Hippocampal formation (tissue), 2 donors: ENCODE results near the gene QRICH2.
"Not testable (repeated sequence)": the region's sequence is repeated elsewhere in the genome, so short reads cannot be mapped to it uniquely, and the experiment has no call there.

ENCODE experiments used
- DNase-seq, 2 donors: peaks; one replicate each; lab custom pipeline; 2025; lab: John Stamatoyannopoulos, UW

The QRICH2 gene

DNA sequence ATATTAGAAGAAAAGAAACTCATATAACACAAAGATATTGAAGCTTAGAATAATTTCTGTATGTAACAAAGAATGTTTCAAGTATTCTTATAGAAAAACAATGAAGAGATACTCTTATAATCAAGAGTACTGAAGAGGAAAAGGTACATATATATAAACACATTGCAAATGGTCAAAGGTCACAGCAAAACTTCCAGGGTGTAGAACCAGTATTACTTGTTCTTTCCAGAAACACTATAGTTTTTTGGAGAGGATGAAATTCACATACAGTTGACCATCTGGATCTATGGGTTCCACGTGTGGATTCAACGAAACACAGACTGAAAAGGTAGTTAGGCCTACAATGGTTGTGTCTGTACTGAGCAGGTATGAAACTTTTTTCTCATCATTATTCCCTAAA lies 23.0 kb upstream of the QRICH2 start:
- DNase-seq = no peak

DNA sequence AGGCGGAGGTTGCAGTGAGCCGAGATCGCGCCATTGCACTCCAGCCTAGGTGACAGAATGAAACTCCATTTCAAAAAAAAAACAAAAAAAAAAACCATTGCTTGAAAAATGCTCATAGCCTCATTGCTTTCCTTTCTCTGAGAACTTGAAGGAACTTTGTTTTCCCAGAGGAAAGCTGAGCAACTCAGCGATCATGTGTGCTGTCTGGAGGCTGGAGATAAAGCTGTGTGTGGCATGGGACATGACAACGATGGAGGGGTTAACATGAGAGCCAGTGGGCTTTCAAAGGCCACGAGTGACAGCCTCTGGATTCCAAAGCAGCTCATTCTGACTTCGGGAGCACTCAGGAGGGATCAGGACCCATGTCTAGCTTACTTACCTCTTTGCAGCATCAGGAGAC lies 21.6 kb upstream of the QRICH2 start:
- DNase-seq = no peak

DNA sequence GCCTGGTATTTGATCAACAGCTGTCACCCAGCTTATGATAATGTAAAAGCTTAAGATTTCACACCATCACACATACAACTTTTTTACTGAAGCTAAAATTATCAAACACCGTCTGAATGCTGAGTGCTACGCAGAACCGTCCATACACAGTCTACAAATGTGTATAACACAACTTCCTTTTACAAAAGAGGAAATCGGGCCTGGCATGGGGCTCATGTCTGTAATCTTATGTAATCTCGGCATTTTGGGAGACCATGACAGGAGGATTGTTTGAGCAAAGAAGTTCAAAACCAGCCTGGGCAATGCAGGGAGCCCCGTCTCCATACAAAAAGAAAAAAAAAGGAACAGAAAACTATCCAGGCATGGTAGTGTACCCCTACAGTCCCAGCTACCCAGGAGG lies 19.6 kb upstream of the QRICH2 start:
- DNase-seq = no peak

DNA sequence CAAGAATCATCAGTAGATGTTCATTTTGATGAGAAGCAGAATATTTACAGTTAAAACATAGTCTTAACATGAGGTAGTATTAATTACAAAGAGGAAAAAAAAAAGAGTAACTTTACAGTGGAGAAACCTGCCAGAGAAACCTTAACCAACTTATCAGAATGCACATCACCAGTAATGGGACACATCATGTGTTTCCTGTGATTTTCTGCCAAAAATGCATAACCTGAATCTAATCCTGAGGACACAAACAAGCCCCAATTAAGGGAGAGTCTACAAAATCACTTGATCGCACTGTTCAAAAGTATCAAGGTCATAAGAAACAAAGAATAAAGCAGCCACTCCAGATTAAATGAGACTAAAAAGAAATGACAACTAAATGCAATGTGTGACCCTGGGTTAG lies 18.2 kb upstream of the QRICH2 start:
- no peak for DNase-seq

DNA sequence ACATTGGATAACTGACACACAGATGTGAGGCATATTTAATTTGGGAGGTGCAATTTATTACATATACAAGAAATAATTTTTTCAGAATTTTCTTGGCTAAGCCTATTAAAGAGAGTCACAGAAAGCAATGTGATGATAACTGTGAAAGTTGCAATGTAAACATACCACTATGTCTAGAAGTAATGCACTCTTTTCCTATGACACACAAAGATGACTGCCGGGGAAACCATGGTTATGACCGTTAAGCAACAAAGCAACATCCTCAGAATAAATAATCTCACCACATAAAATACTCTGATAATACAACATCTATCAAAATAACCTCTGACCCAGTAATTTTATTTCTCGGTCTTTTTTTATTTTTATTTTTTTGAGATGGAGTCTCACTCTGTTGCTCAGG lies 10.5 kb upstream of the QRICH2 start:
- no peak for DNase-seq

DNA sequence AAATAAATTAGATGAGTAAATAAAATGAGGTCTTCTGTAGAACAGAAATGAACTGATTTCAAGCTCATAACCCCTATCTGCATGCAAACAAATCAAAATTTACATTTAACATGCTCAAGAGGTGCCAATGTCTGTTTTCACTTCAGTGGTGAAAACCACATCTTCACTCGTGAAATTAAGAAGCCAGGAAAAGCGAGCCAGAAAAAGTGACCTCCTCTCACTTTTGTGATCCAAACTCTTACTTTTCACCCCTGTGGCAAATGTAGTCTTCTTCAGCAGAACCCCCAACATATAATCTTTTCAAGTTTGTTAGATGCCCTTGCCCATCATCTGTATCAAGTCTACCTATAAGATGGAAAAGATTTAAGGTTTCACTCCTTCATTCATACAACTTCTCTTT lies 9.5 kb upstream of the QRICH2 start:
- DNase-seq = no peak

DNA sequence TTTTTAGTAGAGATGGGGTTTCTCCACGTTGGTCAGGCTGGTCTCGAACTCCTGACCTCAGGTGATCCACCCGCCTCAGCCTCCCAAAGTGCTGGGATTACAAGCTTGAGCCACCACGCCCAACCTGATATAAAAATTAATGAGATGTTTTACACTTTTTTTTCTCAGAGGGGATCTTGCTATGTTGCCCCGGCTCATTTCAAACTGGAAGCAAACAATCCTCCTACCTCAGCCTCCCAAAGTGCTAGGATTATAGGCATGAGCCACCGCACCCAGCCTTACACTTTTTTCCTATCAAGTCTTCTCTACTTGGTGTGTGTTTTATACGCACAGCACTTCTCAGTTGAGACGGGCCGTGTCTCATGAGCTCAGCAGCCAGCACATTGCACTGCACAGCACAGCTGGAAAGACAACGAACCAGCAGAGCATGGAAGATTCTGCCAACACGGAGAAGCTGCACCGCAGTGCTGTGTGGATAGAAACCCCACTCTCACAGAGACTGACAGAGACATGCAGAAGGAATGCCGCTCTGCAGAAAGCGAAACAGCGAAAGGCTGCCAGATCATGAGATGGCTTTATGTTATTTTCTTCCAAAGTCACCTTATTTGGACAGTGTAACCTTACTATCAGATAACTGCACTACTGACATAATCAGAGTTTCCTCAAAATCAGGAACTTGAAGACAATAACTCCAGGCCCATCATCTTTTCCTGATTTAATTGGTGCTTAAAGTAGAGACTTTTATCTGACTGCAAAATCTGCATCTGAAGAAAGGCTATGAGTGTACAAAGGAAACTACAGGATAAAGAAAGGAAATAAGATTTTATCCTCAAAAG lies 6.5 kb upstream of the QRICH2 start:
- DNase-seq = no peak

DNA sequence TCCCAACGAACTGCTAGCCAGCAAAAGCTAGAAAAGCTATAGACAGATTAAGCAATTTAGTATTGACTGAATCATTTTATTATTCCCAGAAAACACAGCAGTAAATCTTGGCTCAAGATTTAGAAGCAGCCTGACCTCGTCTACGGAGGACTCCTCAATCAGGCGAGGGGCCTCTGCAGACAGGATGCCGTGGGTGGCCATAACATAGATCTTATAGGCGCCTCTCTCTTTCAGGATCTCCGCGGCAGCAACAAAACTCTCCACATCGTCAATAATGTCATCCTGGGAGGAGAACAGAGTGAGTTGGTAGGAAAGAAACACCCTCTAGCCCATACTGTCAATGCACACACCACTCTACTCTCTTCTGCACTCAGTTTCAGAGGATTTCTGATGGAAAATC lies 4.7 kb upstream of the QRICH2 start:
- DNase-seq = no peak

DNA sequence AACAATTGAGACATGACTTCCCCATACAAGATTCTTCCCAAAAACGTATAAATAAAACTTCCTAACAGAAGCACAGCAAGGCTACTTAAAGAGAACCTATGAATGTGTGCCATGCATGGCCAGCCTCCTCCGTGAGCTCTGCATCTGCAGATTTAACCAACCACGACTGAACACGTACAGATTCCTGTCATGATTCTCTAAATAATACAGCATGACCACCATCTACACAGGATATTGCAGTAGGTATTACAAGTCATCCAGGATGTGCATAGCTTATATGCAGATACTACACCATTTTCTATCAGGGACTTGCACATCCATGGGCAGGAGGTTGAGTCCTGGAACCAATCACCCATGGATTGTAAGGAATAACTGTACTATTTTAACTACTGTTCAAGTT lies 1.4 kb upstream of the QRICH2 start:
- DNase-seq = no peak

DNA sequence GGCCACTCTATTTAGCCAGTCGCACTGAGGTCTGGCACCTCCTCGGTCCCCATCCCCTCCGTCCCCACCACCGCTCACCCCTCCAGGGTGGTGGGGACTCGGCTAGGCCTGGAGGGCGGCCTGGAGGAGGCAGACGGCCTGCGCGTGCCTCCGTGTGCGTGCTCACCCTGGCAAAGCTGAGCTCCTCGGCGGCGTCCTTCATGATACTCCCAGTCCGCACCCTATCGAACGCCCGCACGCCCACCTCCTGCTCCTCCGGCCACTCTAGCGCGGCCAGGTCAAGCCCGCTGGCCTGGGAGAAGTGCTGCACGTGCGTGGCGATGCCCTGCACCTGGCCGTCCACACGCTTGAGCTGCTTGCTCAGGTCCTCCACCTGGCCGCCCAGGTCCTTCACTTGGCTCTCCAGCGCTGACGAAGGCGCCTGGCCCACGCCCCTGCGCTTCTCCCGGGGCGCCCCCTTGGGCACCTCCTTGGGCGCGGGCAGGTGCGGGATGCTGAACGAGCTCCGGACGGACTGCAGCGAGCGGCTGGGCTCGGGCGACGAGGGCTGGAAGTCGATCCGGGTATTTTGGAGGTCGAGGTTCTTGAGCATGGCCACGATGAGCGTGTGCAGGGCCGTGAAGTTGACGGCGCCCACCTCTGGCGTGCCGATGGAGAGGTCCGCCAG lies 644 bp downstream of the QRICH2 start:
- no peak for DNase-seq

DNA sequence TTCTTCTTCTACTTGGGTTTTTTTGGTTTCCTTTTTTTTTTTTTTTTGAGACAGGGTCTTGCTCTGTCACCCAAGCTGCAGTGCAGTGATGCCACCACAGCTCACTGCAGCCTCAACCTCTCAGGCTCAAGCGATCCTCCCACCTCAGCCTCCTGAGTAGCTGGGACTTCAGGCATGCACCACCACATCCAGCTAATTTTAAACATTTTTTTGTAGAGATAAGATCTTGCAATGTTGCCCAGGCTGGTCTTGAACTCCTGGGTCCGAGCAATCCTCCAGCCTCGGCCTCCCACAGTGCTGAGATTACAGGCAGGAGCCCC lies 3.0 kb downstream of the QRICH2 start:
- DNase-seq = not testable (repeated sequence)

DNA sequence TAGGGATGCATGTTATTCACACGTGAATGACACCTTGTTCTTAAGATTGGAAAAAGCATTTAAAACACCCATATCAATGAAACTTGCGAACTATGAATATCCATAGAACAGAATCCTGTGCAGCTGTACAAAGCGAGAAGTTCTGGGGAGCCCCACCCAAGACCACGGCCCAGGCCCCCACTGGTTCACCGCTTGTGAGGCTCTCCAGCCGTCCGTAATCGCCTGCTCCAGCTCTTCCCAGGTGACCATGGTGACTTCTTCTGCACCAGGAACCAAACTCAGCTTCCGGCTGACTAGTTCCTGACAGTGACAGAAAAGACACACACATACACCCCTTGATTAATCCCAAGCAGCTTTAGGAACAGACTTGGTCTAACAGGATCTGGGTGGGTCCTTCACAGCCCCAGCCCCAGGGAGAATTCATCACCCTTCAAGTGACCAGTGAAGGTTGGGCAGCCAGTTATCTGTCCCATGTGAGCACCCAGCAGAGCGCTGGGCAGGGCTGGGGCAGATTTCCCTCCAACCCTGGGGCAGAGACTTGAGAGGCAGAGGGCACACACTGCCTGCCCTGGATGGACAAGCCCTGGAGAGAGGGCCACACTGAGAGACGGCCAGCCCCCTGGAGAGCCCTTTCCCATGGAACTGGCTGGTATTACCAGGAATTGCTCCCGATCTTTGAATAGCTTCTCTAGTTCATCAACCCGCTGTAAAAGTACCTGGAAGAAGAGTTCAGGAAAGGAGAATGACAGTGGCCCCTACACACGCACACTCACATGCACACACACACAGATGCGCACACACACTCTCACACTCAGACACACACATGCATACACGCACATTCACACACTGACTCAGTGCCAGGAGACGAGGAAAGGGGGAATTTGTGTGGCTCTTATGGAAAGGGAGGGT lies 3.6 kb downstream of the QRICH2 start:
- no peak for DNase-seq

DNA sequence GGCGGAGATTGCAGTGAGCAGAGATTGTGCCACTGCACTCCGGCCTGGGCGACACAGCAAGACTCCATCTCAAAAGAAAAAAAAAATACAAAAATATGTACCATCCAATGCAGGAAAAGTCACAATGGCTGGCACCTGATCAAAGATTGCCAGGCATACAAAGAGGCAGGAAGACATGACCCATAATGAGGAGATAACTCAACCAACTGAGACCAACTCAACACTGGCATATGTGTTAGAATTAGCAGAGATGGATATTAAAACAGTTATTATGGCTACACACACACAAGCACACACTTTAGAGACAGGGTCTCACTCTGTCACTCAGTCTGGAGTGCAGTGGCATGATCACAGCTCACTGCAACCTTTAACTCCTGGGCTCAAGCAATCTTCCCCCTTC lies 10.6 kb downstream of the QRICH2 start:
- DNase-seq = no peak

DNA sequence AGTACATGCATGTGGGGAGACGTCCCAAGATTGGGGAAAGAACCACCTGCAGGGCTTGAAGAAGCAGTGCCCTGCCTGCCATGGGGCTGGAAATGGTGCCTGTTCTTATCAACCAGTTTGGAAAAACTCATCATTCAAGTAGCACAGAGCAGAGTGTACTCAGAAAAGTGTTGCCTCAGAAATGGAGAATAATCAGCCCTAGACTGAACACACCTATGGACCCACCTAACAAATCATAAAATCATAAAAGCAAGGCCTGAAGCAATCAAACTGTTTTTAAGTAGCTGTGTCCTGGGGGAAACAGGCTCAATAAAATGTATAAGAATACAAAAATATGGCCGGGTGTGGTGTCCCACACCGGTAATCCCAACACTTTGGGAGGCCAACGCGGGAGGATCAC lies 11.2 kb downstream of the QRICH2 start:
- DNase-seq = no peak

DNA sequence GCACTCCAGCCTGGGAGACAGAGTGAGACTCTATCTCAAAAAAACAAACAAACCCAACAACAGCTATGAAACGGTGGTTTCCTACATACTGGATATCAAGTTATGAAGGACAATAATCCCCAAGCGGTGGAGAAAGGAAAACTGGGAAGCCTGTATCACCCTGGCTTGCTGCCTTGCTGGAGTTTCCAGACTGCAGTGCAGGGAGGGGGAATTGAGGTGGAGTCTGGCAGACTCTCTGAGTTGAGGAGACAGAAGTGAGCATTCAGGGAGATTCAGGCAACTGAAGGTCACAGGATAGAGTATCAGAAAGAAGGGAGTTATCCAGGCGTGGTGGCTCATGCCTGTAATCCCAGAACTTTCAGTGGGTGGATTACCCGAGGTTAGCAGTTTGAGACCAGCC lies 11.9 kb downstream of the QRICH2 start:
- DNase-seq = no peak

DNA sequence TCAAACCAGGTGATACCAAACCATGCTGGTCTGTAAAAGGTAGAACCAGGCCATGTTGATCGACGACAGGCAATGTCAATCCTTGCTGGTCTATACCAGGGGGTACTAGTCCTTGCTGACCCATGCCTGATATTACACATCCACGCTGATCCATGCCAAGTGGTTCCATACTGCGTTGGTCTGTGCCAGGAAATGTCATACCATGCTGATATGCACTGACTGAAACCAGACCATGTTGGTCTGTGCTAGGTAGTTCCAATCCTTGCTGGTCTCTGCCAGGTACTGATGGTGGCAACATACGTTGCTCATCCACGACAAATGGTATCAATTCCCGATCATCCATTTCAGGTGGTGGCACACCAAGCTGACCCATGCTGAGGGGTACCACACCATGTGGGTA lies 15.0 kb downstream of the QRICH2 start:
- DNase-seq = no peak

DNA sequence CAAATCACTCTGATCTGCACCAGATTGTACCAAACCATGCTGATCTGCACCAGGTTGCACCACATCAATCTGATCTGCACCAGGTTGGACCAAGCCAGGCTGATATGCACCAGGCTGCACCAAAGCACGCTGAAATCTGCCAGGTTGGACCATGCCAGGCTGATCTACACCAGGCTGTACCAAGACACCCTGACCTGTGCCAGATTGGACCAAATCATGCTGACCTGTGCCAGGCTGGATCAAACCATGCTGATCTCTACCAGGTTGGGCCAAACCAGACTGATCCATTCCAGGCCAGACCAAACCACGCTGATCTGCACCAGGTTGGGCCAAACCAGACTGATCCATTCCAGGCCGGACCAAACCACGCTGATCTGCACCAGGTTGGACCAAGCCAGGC lies 15.5 kb downstream of the QRICH2 start:
- DNase-seq = no peak

DNA sequence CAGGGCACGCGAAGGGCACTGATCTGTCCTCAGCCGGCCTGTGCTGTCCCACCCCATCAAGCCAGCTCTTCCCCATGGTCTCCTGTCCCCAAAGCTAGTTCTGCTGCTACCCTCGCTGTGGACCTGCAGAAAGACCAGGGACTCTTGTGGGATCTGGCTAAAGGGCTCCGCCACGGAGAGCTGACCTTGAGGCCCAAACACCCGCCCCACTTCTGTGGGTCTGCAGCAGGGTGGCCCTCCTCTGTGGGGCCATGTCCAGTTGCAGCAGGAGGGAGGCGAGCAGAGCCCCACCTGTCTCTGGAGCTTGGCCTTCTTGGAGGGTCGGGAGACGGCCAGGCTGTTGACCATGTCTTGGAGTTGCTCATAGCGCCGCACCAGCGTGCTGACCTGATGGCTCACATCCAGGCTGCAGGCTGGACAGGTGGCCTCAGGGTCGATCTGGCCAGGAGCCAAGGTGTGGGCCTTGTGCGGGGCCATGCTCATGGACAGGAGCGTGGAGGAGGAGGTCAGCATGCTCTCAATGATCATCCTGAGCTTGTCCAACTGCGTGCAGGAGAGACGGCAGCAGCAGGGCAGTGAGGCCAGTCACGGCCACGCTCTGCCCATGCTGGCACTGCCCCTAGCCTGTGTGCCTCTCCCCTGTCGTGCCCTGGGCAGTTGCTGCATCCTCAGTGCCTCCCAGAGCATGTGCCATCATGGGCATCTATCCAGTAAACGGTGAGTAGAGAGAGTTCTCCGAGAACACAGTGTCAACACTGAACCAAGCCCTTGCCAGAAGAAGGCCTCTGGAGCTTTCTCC lies 26.3 kb downstream of the QRICH2 start:
- no peak for DNase-seq

DNA sequence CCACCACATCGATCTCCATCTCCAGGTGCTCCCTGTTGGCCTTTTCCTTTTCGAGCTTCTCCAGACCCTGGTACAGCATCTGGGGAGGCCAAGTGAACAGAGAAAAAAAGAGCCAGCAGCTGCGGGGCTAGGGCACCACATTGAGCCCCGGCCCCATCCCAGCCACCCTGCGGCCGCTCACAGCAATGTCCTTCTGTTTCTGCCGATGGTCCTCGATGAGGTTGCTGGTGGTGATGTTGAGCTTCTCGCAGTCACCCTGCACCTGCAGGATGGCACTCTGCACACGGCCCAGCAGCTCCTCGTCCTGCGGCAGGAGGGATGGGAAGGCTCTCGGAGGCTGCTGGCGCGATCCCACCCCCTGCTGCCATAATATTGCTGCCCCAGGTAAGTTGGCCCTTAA lies 27.4 kb downstream of the QRICH2 start:
- no peak for DNase-seq

DNA sequence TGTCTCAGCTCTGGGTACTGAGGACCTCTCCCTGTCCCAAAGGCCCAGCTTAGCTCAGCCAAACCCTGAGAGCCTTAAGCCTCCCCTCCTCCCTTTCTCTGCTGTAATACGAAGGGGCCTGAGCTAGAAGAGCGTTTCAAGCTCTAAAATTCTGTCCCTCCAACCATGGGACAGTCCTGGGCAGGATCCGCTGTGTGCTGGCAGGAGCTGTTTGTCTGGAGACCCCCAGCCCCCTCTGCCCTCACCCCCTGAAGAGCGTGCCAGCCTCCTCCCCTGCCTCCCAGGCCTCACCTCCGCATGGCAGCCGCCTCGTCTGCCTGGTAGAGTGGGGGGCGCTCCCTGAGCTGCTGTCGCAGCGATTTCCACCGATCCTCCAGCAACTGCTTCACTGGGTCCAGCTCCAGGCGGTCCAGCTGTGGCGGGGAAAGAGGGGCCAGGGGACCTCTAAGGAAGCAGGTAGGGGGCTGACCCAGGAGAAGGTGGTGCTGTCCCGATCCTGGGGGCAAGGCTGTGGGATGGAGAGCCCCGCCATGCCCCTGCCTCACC lies 28.3 kb downstream of the QRICH2 start:
- no peak for DNase-seq

DNA sequence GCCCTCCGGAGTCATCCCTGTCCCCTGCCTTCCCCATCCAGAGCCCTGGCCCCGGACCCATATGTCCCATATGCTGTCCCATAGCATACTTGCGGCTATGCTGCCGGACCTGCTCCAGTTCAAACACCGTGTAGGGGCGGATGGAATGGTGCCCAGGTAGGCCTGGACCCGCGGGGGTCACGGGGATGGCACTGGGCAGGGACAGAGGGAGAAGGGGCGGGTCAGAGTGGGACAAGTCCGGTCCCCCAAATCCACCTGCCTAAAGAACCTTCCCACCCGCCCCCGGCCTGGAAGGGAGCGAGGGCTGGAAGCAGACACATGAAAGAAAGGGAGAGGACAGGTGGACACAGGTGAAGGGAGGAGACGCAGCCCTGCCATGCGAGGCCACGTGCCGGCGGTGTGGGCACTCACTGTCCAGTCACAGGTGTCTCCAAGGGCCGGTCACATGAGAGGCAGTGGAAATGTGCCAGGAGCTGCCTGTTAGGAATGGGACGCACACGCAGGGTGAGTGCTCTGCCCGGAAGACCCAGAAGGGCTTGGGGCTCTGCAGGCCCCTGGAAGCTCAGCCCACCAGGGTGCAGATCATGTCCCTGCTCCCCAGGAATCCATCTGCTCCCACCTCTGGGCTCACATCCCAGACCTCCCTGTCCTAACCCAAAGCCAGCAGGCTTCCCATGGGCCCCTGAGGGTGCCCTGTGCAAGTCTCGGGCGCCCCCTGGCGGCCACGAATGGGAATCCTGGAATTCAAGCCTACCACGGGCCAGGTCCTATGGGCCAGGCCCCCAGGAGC lies 28.9 kb downstream of the QRICH2 start:
- DNase-seq = peak; percentile 51 to 81
